CD4-positive, alpha-beta T cell treated with Interleukin-2 at 100 ng/mL for 4 hours (primary cell): ENCODE measurements around the gene IL17C.

ENCODE experiments used
- DNase-seq: peaks from one replicate; pipeline ENCODE4 v3.0.0-alpha.2; 2020; ENCODE audit warnings: low spot score

IL17C gene

DNA sequence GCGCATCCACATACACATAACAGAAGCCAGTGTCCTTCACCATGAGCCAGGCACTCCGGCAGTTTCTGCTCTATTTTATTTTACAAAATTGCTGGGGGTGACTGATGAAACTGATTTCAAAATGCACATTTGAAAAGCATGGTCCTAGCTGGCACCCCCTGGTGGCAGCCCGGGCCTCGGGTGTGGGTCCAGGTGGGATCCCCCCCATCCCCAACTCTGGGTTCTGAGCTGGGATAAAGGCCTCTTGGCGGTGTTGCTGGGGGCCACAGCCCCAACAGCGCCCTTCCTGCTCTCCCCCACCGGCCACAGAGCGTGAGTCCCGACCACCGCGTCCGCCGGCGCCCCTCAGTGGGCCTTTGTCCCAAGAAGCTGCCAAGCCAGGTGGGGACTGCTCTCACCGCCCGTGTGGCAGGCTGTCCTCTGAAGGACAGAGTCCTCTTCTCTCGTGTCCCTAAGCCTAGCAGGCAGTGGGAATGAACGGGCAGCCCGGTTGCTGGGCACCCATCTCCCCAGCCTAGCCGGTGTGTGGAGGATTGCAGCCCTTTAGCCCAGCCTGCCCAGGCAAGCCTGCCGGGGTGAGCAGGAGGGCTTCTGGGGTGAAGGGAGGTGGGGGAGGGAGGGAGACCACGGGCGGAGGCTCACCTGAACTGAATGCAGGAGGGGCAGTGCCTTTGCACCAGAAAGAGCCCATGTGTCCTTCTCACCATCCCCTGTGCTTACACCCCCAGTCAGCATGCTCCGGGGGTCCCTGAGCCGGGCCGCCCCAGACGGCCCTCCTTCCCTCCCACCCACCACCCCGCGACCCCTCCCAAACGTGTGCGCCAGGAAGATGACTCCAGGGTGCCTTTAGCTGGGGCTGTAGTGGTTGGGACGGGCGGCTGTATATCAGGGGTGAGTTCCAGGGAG is 47.0 kb downstream of the IL17C start:
- DNase-seq: peak; percentile 72

DNA sequence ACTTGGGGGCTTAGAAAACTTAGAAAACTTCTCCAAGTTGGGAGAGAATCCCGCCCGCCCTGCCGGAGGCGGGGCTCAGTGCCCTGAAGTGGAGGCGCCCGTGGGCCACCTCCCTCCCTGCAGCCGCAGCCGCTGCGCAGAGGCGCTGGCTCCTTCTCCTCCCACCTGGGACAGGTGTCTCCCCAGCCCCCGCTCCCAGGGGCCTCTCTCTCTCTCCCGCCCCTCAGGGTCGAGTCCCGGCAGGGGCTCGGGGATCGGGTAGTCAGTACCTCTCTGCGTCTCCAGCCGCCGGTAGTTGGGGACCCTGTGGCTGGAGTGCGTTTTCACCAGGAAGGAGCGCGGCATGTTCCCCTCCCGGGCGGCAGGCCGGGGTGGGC is 47.7 kb downstream of the IL17C start:
- DNase-seq: peak; percentile 42

DNA sequence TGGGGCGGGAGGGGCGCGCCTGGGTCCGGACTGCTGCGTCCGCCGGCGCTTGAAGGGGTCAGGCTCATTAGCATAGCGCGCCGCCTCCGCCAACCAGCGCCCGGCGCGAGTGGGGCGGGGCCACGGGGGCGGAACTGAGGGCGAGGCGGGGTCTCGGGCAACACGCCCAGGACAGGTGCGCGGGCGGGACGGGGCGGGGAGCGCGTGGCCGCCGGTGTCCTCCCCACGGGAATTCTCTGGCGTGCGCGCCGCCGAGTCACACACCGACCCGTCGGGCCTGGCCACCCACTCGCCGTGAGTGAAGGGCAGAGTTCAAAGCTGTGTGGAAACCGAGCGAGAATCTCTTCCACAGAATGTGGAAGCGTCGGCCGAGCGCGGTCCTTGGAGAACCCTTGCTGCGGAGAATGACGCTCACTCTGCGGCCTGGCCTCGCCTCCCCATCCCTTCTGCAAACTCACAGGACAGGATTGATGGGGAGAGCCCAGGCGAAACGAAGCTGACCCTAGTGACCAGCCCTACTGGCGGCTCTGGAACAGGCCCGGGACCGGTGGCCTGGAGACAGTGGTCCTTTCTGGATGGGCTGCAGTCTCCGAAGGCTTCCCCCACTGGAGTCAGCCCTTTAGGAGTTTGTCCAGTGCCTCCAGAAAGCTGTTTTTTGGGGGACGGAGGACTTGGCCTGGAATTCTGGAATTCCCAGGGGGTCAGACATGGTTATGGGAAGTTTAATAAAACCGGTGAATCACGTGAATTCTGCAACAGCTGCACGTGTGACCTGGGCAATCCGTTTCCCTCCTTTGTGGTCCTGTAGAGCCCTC is 48.3 kb downstream of the IL17C start, which contains the start of gene SNAI3:
TSS of gene SNAI3 (minus strand) at position 69 of the 815 bp plus-strand sequence. CDS start 101 bp downstream, outside the sequence.
- peak; percentile 81 for DNase-seq

DNA sequence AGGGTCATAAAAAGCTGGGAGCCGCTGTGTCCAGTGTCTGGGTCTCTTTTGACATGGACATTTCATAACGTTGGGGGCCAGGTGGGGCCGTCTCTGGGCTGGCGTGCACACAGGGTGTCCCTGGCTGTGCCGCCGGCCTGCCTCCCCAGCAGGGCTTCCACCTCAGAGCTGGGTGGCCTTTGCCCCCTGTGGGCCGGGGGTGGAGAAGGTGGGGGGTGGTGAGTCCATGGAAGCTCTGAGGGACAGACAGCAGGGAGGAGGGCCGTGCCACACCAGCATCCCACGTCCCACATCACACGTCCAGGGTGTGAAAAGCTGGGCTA is 48.8 kb downstream of the IL17C start:
- DNase-seq: no peak

DNA sequence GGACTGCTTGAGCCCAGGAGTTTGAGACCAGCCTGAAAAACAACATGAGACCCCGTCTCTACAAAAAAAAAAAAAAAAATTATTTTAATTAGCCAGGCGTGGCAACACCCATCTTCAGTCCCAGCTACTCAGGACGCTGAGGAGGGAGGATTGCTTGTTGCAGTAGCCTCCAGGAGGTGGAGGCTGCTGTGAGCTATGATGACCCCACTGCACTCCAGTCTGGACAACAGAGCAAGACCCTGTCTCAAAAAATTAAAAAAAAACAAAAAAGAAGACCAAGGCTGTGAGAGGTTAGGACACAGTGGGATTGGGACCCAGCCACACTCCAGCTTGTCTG is 49.3 kb downstream of the IL17C start:
- DNase-seq: no peak

DNA sequence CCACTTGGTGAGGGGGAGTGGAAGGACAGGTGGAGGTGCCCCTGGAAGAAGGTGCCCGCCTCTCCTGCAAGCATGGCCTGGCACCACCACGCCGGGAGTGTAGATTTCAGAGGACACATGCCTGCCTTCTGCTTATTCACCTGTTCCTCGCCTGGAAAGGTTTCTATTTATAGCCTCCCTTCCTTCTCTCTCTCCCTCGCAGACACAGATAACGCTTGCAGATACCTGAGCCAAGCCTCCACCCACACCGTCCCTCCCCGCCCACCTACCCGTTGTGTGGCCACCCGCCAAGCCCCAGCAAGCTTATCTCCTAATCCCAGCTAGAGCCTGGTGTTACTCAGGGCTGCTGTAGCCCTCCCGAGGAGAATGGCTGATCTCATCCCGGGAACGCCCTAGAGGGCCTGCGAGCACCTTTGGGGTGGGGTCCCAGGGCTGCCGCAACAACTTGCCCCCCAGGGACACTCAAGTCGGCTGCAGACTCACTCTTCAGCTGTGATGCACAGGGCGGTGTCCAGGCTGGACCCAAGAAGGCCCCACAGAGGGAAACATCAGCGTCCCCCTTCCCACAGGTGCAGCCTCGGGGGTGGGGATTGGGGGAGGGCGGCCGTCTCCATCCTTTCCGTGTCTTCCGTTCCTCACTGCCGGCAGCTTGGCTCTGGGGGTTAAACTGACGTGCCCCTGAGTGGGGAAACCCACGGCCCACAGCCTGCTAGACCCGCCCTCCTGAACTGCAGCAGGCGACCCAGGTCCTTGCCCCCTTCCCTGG is 49.8 kb downstream of the IL17C start:
- no peak for DNase-seq
